GM13977 (cell line): ENCODE measurements around the gene RASGRF1.

Experiments used
- DNase-seq: peaks from one replicate; pipeline ENCODE4 v3.0.0; 2012; ENCODE audit warnings: low spot score
- CTCF ChIP-seq: IDR thresholded peaks from 2 replicates; pipeline ENCODE4 v1.5.1; 2012; ENCODE audit warnings: mild to moderate bottlenecking, control low read depth; ENCODE audit not compliant: insufficient read depth; ENCODE audit errors: extremely low read depth, missing control alignments
- in situ Hi-C: fragments of 300-500 bp; cut with MboI; formaldehyde crosslinking; loops from one replicate; pipeline ENCODE4 v1.12.0; 2022; ENCODE audit warnings: low sequenced_read_pairs, low pct_unique_long_range_greater_than_20kb, mixed read lengths, inconsistent platforms; ENCODE audit not compliant: unreplicated experiment

Gene RASGRF1

GRCh38 chr15:78910271-78910670 is 180.3 kb downstream of the RASGRF1 start:
- no peak for TF ChIP-seq CTCF
- no peak for DNase-seq
- in situ Hi-C loops: loop anchor here (10.0 kb wide), 2 partner anchors 75 to 275 kb away; no protein-coding TSS in a partner anchor
